Stimulated activated naive CD8-positive, alpha-beta T cell treated with anti-CD3 and anti-CD28 coated beads, Interleukin-15, Interleukin-2, amounts not matched to agents 100 ng/mL and 50 ng/mL, for 24 hours (primary cell): ENCODE data around the gene VSIR.

Experiments
- H3K27ac Mint-ChIP-seq: one replicate; pipeline ENCODE4 v1.8.0; 2021; ENCODE audit warnings: mild to moderate bottlenecking, mixed read lengths
- H3K27me3 Mint-ChIP-seq: one replicate; pipeline ENCODE4 v1.8.0; 2021; ENCODE audit warnings: mixed read lengths
- H3K36me3 Mint-ChIP-seq: one replicate; pipeline ENCODE4 v1.8.0; 2021; ENCODE audit warnings: low read depth, mixed read lengths
- H3K4me1 Mint-ChIP-seq: one replicate; pipeline ENCODE4 v1.8.0; 2021; ENCODE audit warnings: low read depth, mixed read lengths
- H3K4me3 Mint-ChIP-seq: one replicate; pipeline ENCODE4 v1.8.0; 2021; ENCODE audit warnings: mild to moderate bottlenecking, mixed read lengths
- H3K9me3 Mint-ChIP-seq: one replicate; pipeline ENCODE4 v1.8.0; 2021; ENCODE audit warnings: mixed read lengths

The VSIR gene

GRCh38 chr10:71779641-71780040 is 6.3 kb upstream of the VSIR start:
- Mint-ChIP-seq H3K9me3 (no peaks in the 10 kb centered on the region), H3K27ac (no peak overlapping the region), H3K36me3 (no peaks in the 10 kb centered on the region), H3K27me3 (no peaks in the 10 kb centered on the region), H3K4me1 (peaks cover 33% of the 10 kb centered on the region), H3K4me3 (no peak overlapping the region)

GRCh38 chr10:71778071-71778825 is 4.9 kb upstream of the VSIR start:
- Mint-ChIP-seq H3K9me3 (no peaks in the 10 kb centered on the region), H3K36me3 (no peaks in the 10 kb centered on the region), H3K27me3 (no peaks in the 10 kb centered on the region), H3K4me1 (peaks cover 45% of the 10 kb centered on the region), H3K4me3 (no peak overlapping the region), H3K27ac (no peak overlapping the region)

- peak overlapping the region; percentile 39 for H3K27ac Mint-ChIP-seq
- no peak overlapping the region for H3K4me3 Mint-ChIP-seq
- peaks cover 37% of the 10 kb centered on the region for H3K4me1 Mint-ChIP-seq
- H3K9me3 Mint-ChIP-seq: no peaks in the 10 kb centered on the region
- no peaks in the 10 kb centered on the region for H3K27me3 Mint-ChIP-seq
- H3K36me3 Mint-ChIP-seq: no peaks in the 10 kb centered on the region
These were observed 4.1 kb upstream of the VSIR start for GRCh38 chr10:71777213-71777985.

- peak overlapping the region; percentile 39 for H3K27ac Mint-ChIP-seq
These were observed 3.2 kb upstream of the VSIR start for GRCh38 chr10:71776481-71776925.

GRCh38 chr10:71774916-71775702 is 1.8 kb upstream of the VSIR start:
- Mint-ChIP-seq H3K36me3 (peaks cover 15% of the 10 kb centered on the region), H3K27me3 (no peaks in the 10 kb centered on the region), H3K4me3 (peak overlapping the region; percentile 83), H3K9me3 (no peaks in the 10 kb centered on the region), H3K4me1 (peaks cover 60% of the 10 kb centered on the region), H3K27ac (peak overlapping the region; percentile 85)

More at GRCh38 chr10:71776481-71776925, 3.2 kb upstream of the VSIR start:
- peaks cover 6% of the 10 kb centered on the region for H3K36me3 Mint-ChIP-seq
- no peaks in the 10 kb centered on the region for H3K9me3 Mint-ChIP-seq
- H3K4me1 Mint-ChIP-seq: peaks cover 46% of the 10 kb centered on the region
- H3K27me3 Mint-ChIP-seq: no peaks in the 10 kb centered on the region
- H3K4me3 Mint-ChIP-seq: no peak overlapping the region

GRCh38 chr10:71772832-71773220 is 494 bp downstream of the VSIR start:
- peak overlapping the region; percentile 99 for H3K27ac Mint-ChIP-seq
- H3K9me3 Mint-ChIP-seq: no peaks in the 10 kb centered on the region
- no peaks in the 10 kb centered on the region for H3K27me3 Mint-ChIP-seq

GRCh38 chr10:71771821-71772617 is 1.3 kb downstream of the VSIR start:
- no peaks in the 10 kb centered on the region for H3K9me3 Mint-ChIP-seq
- H3K36me3 Mint-ChIP-seq: peaks cover 40% of the 10 kb centered on the region
- H3K27me3 Mint-ChIP-seq: no peaks in the 10 kb centered on the region
- H3K27ac Mint-ChIP-seq: peak overlapping the region; percentile 99
- H3K4me1 Mint-ChIP-seq: peaks cover 86% of the 10 kb centered on the region
- peak overlapping the region; percentile 83 for H3K4me3 Mint-ChIP-seq

More at GRCh38 chr10:71772832-71773220, 494 bp downstream of the VSIR start:
- H3K4me3 Mint-ChIP-seq: peak overlapping the region; percentile 83
- H3K36me3 Mint-ChIP-seq: peaks cover 34% of the 10 kb centered on the region
- peaks cover 80% of the 10 kb centered on the region for H3K4me1 Mint-ChIP-seq

GRCh38 chr10:71771204-71771603 is 2.1 kb downstream of the VSIR start:
- Mint-ChIP-seq H3K4me1 (peaks cover 86% of the 10 kb centered on the region), H3K27ac (peak overlapping the region; percentile 99), H3K9me3 (no peaks in the 10 kb centered on the region), H3K27me3 (no peaks in the 10 kb centered on the region), H3K36me3 (peaks cover 47% of the 10 kb centered on the region), H3K4me3 (peak overlapping the region; percentile 83)

- Mint-ChIP-seq H3K27me3 (no peaks in the 10 kb centered on the region), H3K27ac (peak overlapping the region; percentile 99), H3K9me3 (no peaks in the 10 kb centered on the region), H3K4me1 (peaks cover 86% of the 10 kb centered on the region), H3K4me3 (peak overlapping the region; percentile 83), H3K36me3 (peaks cover 50% of the 10 kb centered on the region)
These were observed 2.5 kb downstream of the VSIR start for GRCh38 chr10:71770789-71771188.

- no peaks in the 10 kb centered on the region for H3K27me3 Mint-ChIP-seq
- peak overlapping the region; percentile 99 for H3K27ac Mint-ChIP-seq
- H3K4me1 Mint-ChIP-seq: peaks cover 86% of the 10 kb centered on the region
- peak overlapping the region; percentile 83 for H3K4me3 Mint-ChIP-seq
- no peaks in the 10 kb centered on the region for H3K9me3 Mint-ChIP-seq
- H3K36me3 Mint-ChIP-seq: peaks cover 54% of the 10 kb centered on the region
These were observed 3.1 kb downstream of the VSIR start for GRCh38 chr10:71770255-71770654.

- no peaks in the 10 kb centered on the region for H3K27me3 Mint-ChIP-seq
- H3K9me3 Mint-ChIP-seq: no peaks in the 10 kb centered on the region
- H3K4me3 Mint-ChIP-seq: peak overlapping the region; percentile 83
- peaks cover 86% of the 10 kb centered on the region for H3K4me1 Mint-ChIP-seq
- peak overlapping the region; percentile 99 for H3K27ac Mint-ChIP-seq
- peaks cover 55% of the 10 kb centered on the region for H3K36me3 Mint-ChIP-seq
These were observed 4.0 kb downstream of the VSIR start for GRCh38 chr10:71769279-71769823.

- H3K36me3 Mint-ChIP-seq: peaks cover 66% of the 10 kb centered on the region
- H3K27me3 Mint-ChIP-seq: no peaks in the 10 kb centered on the region
These were observed 5.8 kb downstream of the VSIR start for GRCh38 chr10:71767420-71768035.

GRCh38 chr10:71766717-71767419 is 6.5 kb downstream of the VSIR start:
- H3K27me3 Mint-ChIP-seq: no peaks in the 10 kb centered on the region
- H3K36me3 Mint-ChIP-seq: peaks cover 69% of the 10 kb centered on the region
- H3K9me3 Mint-ChIP-seq: no peaks in the 10 kb centered on the region
- H3K4me1 Mint-ChIP-seq: peaks cover 96% of the 10 kb centered on the region
- H3K4me3 Mint-ChIP-seq: peak overlapping the region; percentile 74
- peak overlapping the region; percentile 93 for H3K27ac Mint-ChIP-seq

More at GRCh38 chr10:71767420-71768035, 5.8 kb downstream of the VSIR start:
- Mint-ChIP-seq H3K4me1 (peaks cover 95% of the 10 kb centered on the region), H3K4me3 (peak overlapping the region; percentile 83), H3K9me3 (no peaks in the 10 kb centered on the region), H3K27ac (peak overlapping the region; percentile 94)
